HEK293 (cell line): ENCODE data around the gene SUFU.

Experiments used
- CTCF ChIA-PET: fragments of 350-600 bp; formaldehyde crosslinking; extraction: SDS; loops from one replicate; lab custom pipeline; 2021; ENCODE audit warnings: antibody characterized with exemption; lab: Yijun Ruan, JAX
- POLR2A ChIA-PET: fragments of 300-600 bp; formaldehyde crosslinking; extraction: SDS; loops from one replicate; lab custom pipeline; 2020; ENCODE audit warnings: antibody characterized with exemption, inconsistent platforms; lab: Yijun Ruan, JAX
- H3K27ac ChIP-seq: fragments of 200-500 bp; sonication (Bioruptor generic); 2 replicates; pipeline ENCODE4 v1.5.1; 2014; ENCODE audit warnings: low read depth, low read length, control low read depth, inconsistent platforms; ENCODE audit errors: extremely low read depth
- H3K36me3 ChIP-seq, 2 experiments: fragments of 200-500 bp in 1 of 2; sonication (Bioruptor generic) in 1 of 2; 1 replicate in 1 of 2; 2 replicates in 1 of 2; pipeline ENCODE4 v1.5.1; 2014 to 2017; ENCODE audit warnings: inconsistent platforms in 2 of 2, low read length in 2 of 2; ENCODE audit not compliant: control insufficient read depth in 2 of 2, insufficient read depth in 1 of 2
- H3K4me1 ChIP-seq: fragments of 200-500 bp; sonication (Bioruptor generic); 2 replicates; pipeline ENCODE4 v1.5.1; 2014; ENCODE audit warnings: mild to moderate bottlenecking, low read length, inconsistent platforms; ENCODE audit not compliant: control insufficient read depth, insufficient read depth
- H3K4me3 ChIP-seq: 2 replicates; pipeline ENCODE4 v1.5.1; 2011; ENCODE audit warnings: low read depth, mild to moderate bottlenecking, control low read depth, low read length, moderate library complexity
- H3K9me3 ChIP-seq: fragments of 200-500 bp; sonication (Bioruptor generic); 2 replicates; pipeline ENCODE4 v1.5.1; 2014; ENCODE audit warnings: low read depth, low read length, inconsistent platforms; ENCODE audit not compliant: control insufficient read depth, insufficient read depth
- GLIS2 ChIP-seq: fragments of 450-650 bp; formaldehyde crosslinking; IDR thresholded peaks from 2 replicates; pipeline ENCODE4 v1.5.1; 2016; ENCODE audit warnings: missing biosample characterization, missing genetic modification characterization
- HIC1 ChIP-seq: fragments of 450-650 bp; formaldehyde crosslinking; IDR thresholded peaks from 2 replicates; pipeline ENCODE4 v1.5.1; 2016; ENCODE audit warnings: missing biosample characterization, missing genetic modification characterization
- SCRT2 ChIP-seq: fragments of 450-650 bp; formaldehyde crosslinking; IDR thresholded peaks from 2 replicates; pipeline ENCODE4 v1.5.1; 2016; ENCODE audit warnings: missing biosample characterization, missing genetic modification characterization
- TRIM28 ChIP-seq: IDR thresholded peaks from 2 replicates; pipeline ENCODE4 v1.6.1; 2011; ENCODE audit warnings: low read length, control low read depth, borderline replicate concordance
- ZBTB8A ChIP-seq: fragments of 450-650 bp; formaldehyde crosslinking; IDR thresholded peaks from 2 replicates; pipeline ENCODE4 v1.5.1; 2016; ENCODE audit warnings: missing biosample characterization, missing genetic modification characterization
- ZNF2 ChIP-seq: fragments of 450-650 bp; formaldehyde crosslinking; IDR thresholded peaks from 2 replicates; pipeline ENCODE4 v1.5.1; 2016; ENCODE audit warnings: missing biosample characterization, missing genetic modification characterization
- ZNF214 ChIP-seq: fragments of 450-650 bp; formaldehyde crosslinking; IDR thresholded peaks from 2 replicates; pipeline ENCODE4 v1.5.1; 2017; ENCODE audit warnings: missing biosample characterization, mild to moderate bottlenecking, missing genetic modification characterization, borderline replicate concordance
- ZNF311 ChIP-seq: fragments of 450-650 bp; formaldehyde crosslinking; IDR thresholded peaks from 2 replicates; pipeline ENCODE4 v1.5.1; 2017; ENCODE audit warnings: missing biosample characterization, missing genetic modification characterization, borderline replicate concordance
- ZNF488 ChIP-seq: fragments of 450-650 bp; formaldehyde crosslinking; IDR thresholded peaks from 2 replicates; pipeline ENCODE4 v1.5.1; 2016; ENCODE audit warnings: missing biosample characterization, missing genetic modification characterization
- ZNF544 ChIP-seq: fragments of 450-650 bp; formaldehyde crosslinking; IDR thresholded peaks from 2 replicates; pipeline ENCODE4 v1.5.0; 2017; ENCODE audit warnings: missing biosample characterization, missing genetic modification characterization
- ZNF600 ChIP-seq: fragments of 450-650 bp; formaldehyde crosslinking; IDR thresholded peaks from 2 replicates; pipeline ENCODE4 v1.5.1; 2016; ENCODE audit warnings: missing biosample characterization, missing genetic modification characterization
- ZNF623 ChIP-seq: fragments of 450-650 bp; formaldehyde crosslinking; IDR thresholded peaks from 2 replicates; pipeline ENCODE4 v1.5.1; 2016; ENCODE audit warnings: missing biosample characterization, missing genetic modification characterization
- ZNF692 ChIP-seq: fragments of 450-650 bp; formaldehyde crosslinking; IDR thresholded peaks from 2 replicates; pipeline ENCODE4 v1.5.1; 2016; ENCODE audit warnings: missing biosample characterization, missing genetic modification characterization
- ZNF768 ChIP-seq: fragments of 450-650 bp; formaldehyde crosslinking; IDR thresholded peaks from 2 replicates; pipeline ENCODE4 v1.5.1; 2018; ENCODE audit warnings: missing biosample characterization, mild to moderate bottlenecking, missing genetic modification characterization
- ZNF792 ChIP-seq: fragments of 450-650 bp; formaldehyde crosslinking; IDR thresholded peaks from 2 replicates; pipeline ENCODE4 v1.5.1; 2016; ENCODE audit warnings: missing biosample characterization, missing genetic modification characterization
- TF ChIP-seq, protein P1 (sequence below): fragments of 450-650 bp; IDR thresholded peaks from 2 replicates; pipeline ENCODE4 v1.5.1; 2018; ENCODE audit warnings: missing biosample characterization, missing genetic modification characterization
- TF ChIP-seq, protein P2 (sequence below): fragments of 450-650 bp; formaldehyde crosslinking; IDR thresholded peaks from 2 replicates; pipeline ENCODE4 v1.5.1; 2016; ENCODE audit warnings: missing biosample characterization, missing genetic modification characterization

SUFU gene

GRCh38 chr10:102648269-102648888 is 144.6 kb downstream of the SUFU start:
- Histone ChIP-seq H3K4me3 (no peak overlapping the region), H3K4me1 (peaks cover 15% of the 10 kb centered on the region)

DNA sequence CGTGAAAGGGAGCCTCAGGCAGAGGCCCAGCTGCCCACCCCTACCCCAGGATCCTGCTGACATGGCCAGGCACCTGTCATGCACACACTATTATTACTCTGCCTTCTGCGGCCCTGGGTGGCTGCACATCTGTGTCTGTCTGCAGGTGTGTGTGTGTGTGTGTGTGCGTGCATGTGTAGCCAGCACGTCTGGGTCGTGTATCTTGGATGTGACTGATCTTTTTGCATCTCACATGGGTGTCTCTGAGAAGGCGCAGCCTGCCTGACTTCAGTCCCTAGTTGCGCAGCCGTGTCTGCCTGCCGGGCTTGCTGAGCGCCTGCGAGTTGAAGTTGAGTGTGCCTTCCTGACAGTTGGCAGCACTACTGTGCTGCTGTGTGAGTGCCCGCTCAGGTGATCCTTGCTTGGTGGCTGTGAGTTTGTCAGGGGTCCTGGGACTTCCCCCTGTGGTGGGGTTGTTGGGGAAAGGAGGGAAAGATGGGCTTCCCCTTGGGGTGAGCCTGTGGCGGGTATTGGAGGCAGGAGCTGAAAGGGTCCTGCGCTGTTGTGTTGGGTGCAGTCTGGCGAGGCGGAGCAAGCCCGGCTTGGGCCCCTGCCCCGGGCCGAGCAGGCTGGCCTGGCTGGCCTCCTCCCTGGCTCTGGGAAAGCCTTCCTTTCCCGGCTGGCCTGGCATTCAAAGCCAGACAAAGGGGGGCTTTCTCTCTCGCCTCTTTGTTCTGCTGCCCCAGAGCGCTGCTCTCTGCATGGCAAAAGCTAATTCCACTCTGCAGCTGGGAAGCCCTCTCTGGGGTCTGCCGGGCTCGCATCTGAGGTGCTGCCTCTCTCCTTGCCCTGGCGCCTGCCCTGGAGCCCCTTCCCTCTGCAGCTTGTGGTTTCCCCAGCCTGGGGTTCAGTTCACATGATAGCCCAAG is 145.4 kb downstream of the SUFU start:
- POLR2A ChIA-PET = interaction anchor here (0.6 to 1.2 kb wide), 3 partner anchors 20 to 119 kb away, joined by 3 read pairs; no protein-coding TSS in a partner anchor

More at GRCh38 chr10:102648269-102648888, 144.6 kb downstream of the SUFU start:
- TF ChIP-seq ZBTB8A (tag by site-specific recombination) (no peak), SCRT2 (tag by site-specific recombination) (no peak), ZNF2 (tag by site-specific recombination) (no peak), ZNF768 (tag by site-specific recombination) (no peak), ZNF311 (tag by site-specific recombination) (no peak), ZNF488 (no peak), ZNF792 (tag by site-specific recombination) (no peak), ZNF214 (tag by site-specific recombination) (no peak), ZNF623 (no peak), ZNF544 (tag by site-specific recombination) (no peak)
- TF ChIP-seq, protein P1, sequence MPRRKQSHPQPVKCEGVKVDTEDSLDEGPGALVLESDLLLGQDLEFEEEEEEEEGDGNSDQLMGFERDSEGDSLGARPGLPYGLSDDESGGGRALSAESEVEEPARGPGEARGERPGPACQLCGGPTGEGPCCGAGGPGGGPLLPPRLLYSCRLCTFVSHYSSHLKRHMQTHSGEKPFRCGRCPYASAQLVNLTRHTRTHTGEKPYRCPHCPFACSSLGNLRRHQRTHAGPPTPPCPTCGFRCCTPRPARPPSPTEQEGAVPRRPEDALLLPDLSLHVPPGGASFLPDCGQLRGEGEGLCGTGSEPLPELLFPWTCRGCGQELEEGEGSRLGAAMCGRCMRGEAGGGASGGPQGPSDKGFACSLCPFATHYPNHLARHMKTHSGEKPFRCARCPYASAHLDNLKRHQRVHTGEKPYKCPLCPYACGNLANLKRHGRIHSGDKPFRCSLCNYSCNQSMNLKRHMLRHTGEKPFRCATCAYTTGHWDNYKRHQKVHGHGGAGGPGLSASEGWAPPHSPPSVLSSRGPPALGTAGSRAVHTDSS (tag by site-specific recombination) = no peak
- POLR2A ChIA-PET = no interaction called here
- Histone ChIP-seq H3K36me3 (peaks cover 5 to 38% of the 10 kb centered on the region in 2 experiments; a peak in 2 of 3 replicates), H3K9me3 (no peaks in the 10 kb centered on the region), H3K27ac (0 out of 2 replicates have a peak overlapping the region, but pooled peaks have one; percentile 16)
- CTCF ChIA-PET = no interaction called here

GRCh38 chr10:102649797-102650654 is 146.3 kb downstream of the SUFU start:
- CTCF ChIA-PET = interaction anchor here (0.6 to 1.2 kb wide), 3 partner anchors 22 to 54 kb away, joined by 3 to 5 read pairs (median 4); no protein-coding TSS in a partner anchor
- POLR2A ChIA-PET = interaction anchor here (0.6 to 1.2 kb wide), 4 partner anchors 9 to 118 kb away, joined by 3 to 6 read pairs (median 3); no protein-coding TSS in a partner anchor
- Histone ChIP-seq H3K4me3 (no peak overlapping the region), H3K9me3 (no peaks in the 10 kb centered on the region), H3K4me1 (peaks cover 15% of the 10 kb centered on the region), H3K27ac (peak overlapping the region; percentile 24; the same call in 1 of the 2 replicates), H3K36me3 (peaks cover 5 to 50% of the 10 kb centered on the region in 2 experiments; a peak in 2 of 3 replicates)
- TF ChIP-seq GLIS2 (peak; percentile 21; the same call in 1 of the 2 replicates), HIC1 (tag by site-specific recombination) (no peak), ZNF692 (tag by site-specific recombination) (peak; percentile 20; the same call in 1 of the 2 replicates), TRIM28 (no peak)
- TF ChIP-seq, protein P2, sequence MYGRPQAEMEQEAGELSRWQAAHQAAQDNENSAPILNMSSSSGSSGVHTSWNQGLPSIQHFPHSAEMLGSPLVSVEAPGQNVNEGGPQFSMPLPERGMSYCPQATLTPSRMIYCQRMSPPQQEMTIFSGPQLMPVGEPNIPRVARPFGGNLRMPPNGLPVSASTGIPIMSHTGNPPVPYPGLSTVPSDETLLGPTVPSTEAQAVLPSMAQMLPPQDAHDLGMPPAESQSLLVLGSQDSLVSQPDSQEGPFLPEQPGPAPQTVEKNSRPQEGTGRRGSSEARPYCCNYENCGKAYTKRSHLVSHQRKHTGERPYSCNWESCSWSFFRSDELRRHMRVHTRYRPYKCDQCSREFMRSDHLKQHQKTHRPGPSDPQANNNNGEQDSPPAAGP = 0 out of 2 replicates have a peak, but pooled peaks have one; percentile 16

More for the DNA sequence above, 145.4 kb downstream of the SUFU start:
- H3K4me3 ChIP-seq = no peak overlapping the region
- peaks cover 5 to 43% of the 10 kb centered on the region in 2 experiments; a peak in 2 of 3 replicates for H3K36me3 ChIP-seq
- peak overlapping the region; percentile 24 for H3K27ac ChIP-seq
- TF ChIP-seq ZNF2 (tag by site-specific recombination) (peak; percentile 63; the same call in 1 of the 2 replicates), ZNF768 (tag by site-specific recombination) (no peak), ZNF600 (tag by site-specific recombination) (peak; percentile 65)
- H3K9me3 ChIP-seq = no peaks in the 10 kb centered on the region
- peaks cover 15% of the 10 kb centered on the region for H3K4me1 ChIP-seq
- CTCF ChIA-PET = interaction anchor here (1.2 kb wide), 1 partner anchor 30 kb away, joined by 5 read pairs; no protein-coding TSS in a partner anchor
